ENCODE data around the gene FERMT3. TPM values are rescaled to one million over a fixed set of nuclear protein-coding genes. Genes with fewer than 3 reads are reported as not detected.

Gene FERMT3
- total and polyA plus RNA-seq, 4 donors = 3.4 to 47.2 (median 9.7) TPM

DNA sequence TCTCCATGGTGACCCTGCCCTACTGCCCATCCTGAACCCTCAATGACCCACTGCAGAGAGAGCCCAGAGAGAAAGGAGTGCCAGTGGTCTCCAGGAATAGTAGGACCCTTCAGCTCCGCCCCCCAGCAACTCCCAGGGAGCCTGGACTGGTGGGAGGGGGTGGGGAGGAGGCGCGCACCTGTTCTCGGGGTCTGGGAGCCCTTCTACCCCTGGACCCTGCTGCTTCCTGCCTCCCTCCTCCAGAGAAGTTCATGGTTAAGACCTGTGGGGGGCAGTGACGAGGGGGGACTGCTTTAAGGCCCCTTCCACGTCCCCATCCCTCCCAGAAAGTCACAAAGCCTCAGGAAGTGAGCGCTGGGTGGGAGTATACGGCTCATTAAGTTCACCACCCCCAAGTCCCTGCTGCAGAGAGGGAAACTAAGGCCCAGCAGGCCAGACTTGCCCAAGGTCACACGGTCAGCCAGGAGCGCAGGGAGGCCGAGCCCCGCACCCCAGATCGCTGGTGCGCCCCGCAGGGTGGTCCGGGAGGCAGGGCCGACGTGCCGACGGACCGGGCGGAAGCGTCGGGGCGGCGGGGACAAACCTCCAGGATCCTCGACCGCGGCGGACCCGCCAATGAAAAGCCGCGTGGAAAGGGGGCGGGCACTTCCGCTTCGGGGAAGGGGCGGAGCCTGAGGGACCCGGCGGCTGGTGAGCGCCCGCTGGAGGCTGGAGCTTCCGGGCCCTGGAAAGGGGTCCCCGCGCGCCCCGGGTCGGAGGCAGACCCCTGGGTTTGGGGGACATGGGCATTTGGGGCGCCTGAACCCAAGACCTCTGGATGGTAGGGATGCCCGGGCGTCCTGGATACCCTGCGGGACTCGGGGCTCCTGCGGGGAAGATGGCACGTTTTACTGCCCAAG lies 19.3 kb downstream of the FERMT3 start, which contains the start of the genes NUDT22 and TRPT1:
Gene NUDT22 (plus strand): TSS at position 667 of the 899 bp plus-strand sequence. CDS start 379 bp downstream, outside the sequence.
Gene TRPT1 (minus strand): TSS at position 579 of the 899 bp plus-strand sequence. CDS start 326 bp downstream, at position 253.
- WGBS = 1% methylated on average over 54 of the region's 54 CpGs

DNA sequence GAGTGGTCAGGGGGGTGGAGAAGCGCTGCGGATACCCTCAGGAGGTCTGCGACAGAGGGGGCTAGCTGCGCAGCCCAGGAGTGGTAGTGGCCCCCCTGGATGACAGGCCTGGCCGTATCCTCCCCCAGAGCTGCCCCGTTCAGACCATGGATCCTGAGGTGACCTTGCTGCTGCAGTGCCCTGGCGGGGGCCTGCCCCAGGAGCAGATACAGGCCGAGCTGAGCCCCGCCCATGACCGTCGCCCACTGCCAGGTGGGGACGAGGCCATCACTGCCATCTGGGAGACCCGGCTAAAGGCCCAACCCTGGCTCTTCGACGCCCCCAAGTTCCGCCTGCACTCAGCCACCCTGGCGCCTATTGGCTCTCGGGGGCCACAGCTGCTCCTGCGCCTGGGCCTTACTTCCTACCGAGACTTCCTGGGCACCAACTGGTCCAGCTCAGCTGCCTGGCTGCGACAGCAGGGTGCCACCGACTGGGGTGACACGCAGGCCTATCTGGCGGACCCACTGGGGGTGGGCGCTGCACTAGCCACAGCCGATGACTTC lies 20.1 kb downstream of the FERMT3 start:
- peak overlapping the region; percentile 52 to 92 for H3K27ac ChIP-seq (ENCODE audit: low read depth in 1 of 2, low read length in 2 of 2)
- peaks cover 14 to 47% (median 30%) of the 10 kb centered on the region in 4 donors for H3K4me1 ChIP-seq (ENCODE audit: control insufficient read depth in 4 of 4, insufficient read depth in 4 of 4, low read length in 3 of 4)
- no peak for DNase-seq (ENCODE audit: low spot score)
- H3K4me3 ChIP-seq (ENCODE audit: low read depth in 1 of 3, low read length in 3 of 3) = peak overlapping the region; percentile 51 to 97 (median 67)
- peaks cover 0 to 14% (median 6%) of the 10 kb centered on the region in 4 donors for H3K36me3 ChIP-seq (ENCODE audit: control insufficient read depth in 4 of 4, insufficient read depth in 3 of 4, low read depth in 1 of 4, low read length in 3 of 4)
- H3K9ac ChIP-seq (ENCODE audit: low read depth in 1 of 2, low read length in 2 of 2) = peak overlapping the region; percentile 14 to 89
- 21% methylated on average over 26 of the region's 26 CpGs for WGBS
- no peaks in the 10 kb centered on the region for H3K27me3 ChIP-seq (ENCODE audit: control insufficient read depth in 4 of 4, insufficient read depth in 4 of 4, low read length in 3 of 4)
- TF ChIP-seq RXRA (IDR thresholded peaks at IDR 0.05) = peak in 1 of 2 donors; percentile 24
- TF ChIP-seq HNF4G (IDR thresholded peaks at IDR 0.05) = no peak
- no peak for TF ChIP-seq FOXA2 (IDR thresholded peaks at IDR 0.05)
- TF ChIP-seq TAF1 (conservative IDR thresholded peaks at IDR 0.05) = no peak
- no peak for TF ChIP-seq SP1 (IDR thresholded peaks at IDR 0.05)
- H3K9me3 ChIP-seq (ENCODE audit: control insufficient read depth in 4 of 4, low read length in 3 of 4) = no peaks in the 10 kb centered on the region

More for the DNA sequence above, 19.3 kb downstream of the FERMT3 start, which contains the start of the genes NUDT22 and TRPT1:
- TF ChIP-seq SP1 (IDR thresholded peaks at IDR 0.05) (peak; percentile 70), HNF4G (IDR thresholded peaks at IDR 0.05) (no peak), RAD21 (IDR thresholded peaks at IDR 0.05) (peak in 1 of 2 donors; percentile 23), YY1 (IDR thresholded peaks at IDR 0.05) (peak; percentile 44), TAF1 (conservative IDR thresholded peaks at IDR 0.05) (no peak), GABPA (IDR thresholded peaks at IDR 0.05 in 1 of 2, conservative IDR thresholded peaks at IDR 0.05 in 1 of 2) (peak in 1 of 2 donors; percentile 88), RXRA (IDR thresholded peaks at IDR 0.05) (no peak), EGR1 (IDR thresholded peaks at IDR 0.05; ENCODE audit: low read depth in 2 of 2) (no peak), JUND (IDR thresholded peaks at IDR 0.05) (no peak)
- TF ChIP-seq, protein P1, sequence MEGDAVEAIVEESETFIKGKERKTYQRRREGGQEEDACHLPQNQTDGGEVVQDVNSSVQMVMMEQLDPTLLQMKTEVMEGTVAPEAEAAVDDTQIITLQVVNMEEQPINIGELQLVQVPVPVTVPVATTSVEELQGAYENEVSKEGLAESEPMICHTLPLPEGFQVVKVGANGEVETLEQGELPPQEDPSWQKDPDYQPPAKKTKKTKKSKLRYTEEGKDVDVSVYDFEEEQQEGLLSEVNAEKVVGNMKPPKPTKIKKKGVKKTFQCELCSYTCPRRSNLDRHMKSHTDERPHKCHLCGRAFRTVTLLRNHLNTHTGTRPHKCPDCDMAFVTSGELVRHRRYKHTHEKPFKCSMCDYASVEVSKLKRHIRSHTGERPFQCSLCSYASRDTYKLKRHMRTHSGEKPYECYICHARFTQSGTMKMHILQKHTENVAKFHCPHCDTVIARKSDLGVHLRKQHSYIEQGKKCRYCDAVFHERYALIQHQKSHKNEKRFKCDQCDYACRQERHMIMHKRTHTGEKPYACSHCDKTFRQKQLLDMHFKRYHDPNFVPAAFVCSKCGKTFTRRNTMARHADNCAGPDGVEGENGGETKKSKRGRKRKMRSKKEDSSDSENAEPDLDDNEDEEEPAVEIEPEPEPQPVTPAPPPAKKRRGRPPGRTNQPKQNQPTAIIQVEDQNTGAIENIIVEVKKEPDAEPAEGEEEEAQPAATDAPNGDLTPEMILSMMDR (IDR thresholded peaks at IDR 0.05; ENCODE audit: low read depth, low read length, missing input control) = peak; percentile 18
- TF ChIP-seq, protein P2, sequence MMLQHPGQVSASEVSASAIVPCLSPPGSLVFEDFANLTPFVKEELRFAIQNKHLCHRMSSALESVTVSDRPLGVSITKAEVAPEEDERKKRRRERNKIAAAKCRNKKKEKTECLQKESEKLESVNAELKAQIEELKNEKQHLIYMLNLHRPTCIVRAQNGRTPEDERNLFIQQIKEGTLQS (IDR thresholded peaks at IDR 0.05) = no peak
- TF ChIP-seq, protein P3, sequence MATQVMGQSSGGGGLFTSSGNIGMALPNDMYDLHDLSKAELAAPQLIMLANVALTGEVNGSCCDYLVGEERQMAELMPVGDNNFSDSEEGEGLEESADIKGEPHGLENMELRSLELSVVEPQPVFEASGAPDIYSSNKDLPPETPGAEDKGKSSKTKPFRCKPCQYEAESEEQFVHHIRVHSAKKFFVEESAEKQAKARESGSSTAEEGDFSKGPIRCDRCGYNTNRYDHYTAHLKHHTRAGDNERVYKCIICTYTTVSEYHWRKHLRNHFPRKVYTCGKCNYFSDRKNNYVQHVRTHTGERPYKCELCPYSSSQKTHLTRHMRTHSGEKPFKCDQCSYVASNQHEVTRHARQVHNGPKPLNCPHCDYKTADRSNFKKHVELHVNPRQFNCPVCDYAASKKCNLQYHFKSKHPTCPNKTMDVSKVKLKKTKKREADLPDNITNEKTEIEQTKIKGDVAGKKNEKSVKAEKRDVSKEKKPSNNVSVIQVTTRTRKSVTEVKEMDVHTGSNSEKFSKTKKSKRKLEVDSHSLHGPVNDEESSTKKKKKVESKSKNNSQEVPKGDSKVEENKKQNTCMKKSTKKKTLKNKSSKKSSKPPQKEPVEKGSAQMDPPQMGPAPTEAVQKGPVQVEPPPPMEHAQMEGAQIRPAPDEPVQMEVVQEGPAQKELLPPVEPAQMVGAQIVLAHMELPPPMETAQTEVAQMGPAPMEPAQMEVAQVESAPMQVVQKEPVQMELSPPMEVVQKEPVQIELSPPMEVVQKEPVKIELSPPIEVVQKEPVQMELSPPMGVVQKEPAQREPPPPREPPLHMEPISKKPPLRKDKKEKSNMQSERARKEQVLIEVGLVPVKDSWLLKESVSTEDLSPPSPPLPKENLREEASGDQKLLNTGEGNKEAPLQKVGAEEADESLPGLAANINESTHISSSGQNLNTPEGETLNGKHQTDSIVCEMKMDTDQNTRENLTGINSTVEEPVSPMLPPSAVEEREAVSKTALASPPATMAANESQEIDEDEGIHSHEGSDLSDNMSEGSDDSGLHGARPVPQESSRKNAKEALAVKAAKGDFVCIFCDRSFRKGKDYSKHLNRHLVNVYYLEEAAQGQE (IDR thresholded peaks at IDR 0.05) = peak; percentile 68
- Histone ChIP-seq H3K4me1 (ENCODE audit: control insufficient read depth in 4 of 4, insufficient read depth in 4 of 4, low read length in 3 of 4) (peaks cover 12 to 44% (median 28%) of the 10 kb centered on the region in 4 donors), H3K27me3 (ENCODE audit: control insufficient read depth in 4 of 4, insufficient read depth in 4 of 4, low read length in 3 of 4) (no peaks in the 10 kb centered on the region), H3K36me3 (ENCODE audit: control insufficient read depth in 4 of 4, insufficient read depth in 3 of 4, low read depth in 1 of 4, low read length in 3 of 4) (peaks cover 0 to 18% (median 6%) of the 10 kb centered on the region in 4 donors), H3K9ac (ENCODE audit: low read depth in 1 of 2, low read length in 2 of 2) (peak within 1 kb of the TSS; percentile 14 to 89), H3K27ac (ENCODE audit: low read depth in 1 of 2, low read length in 2 of 2) (peak within 1 kb of the TSS; percentile 52 to 92), H3K4me3 (ENCODE audit: low read depth in 1 of 3, low read length in 3 of 3) (peak within 1 kb of the TSS; percentile 51 to 97 (median 67)), H3K9me3 (ENCODE audit: control insufficient read depth in 4 of 4, low read length in 3 of 4) (no peaks in the 10 kb centered on the region)
- peak; percentile 95 for DNase-seq (ENCODE audit: low spot score)
